Measurements from ENCODE around the gene HAO1.
"Not testable (repeated sequence)": the region's sequence is repeated elsewhere in the genome, so short reads cannot be mapped to it uniquely, and the experiment has no call there.

HAO1 gene

GRCh38 chr20:7940341-7940740, at the start of gene HAO1:
Gene HAO1, minus strand, starts transcription at chr20:7940458. Its CDS starts 36 bp downstream, at chr20:7940422.
- DNase-seq: no peak

DNA sequence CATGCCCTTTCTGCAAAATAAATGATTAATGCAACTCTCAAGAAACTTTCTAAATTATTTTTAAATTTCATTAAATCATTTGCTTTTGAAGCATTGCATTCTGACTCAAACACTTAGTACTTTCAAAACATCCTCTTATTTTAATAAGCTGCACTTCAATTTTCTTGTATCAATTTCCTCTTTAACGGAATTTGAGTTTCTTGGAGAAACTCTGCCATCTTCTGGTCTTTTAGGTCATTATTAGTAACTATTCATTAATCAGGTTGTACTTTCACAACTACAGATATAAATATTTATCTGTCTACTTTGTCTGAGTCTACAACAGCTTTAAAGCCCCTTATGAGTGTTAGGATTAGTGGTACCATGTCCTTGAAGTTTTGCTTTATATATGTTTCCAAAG, 49.1 kb upstream of the HAO1 start:
- DNase-seq: no peak

GRCh38 chr20:7985916-7986315, 45.7 kb upstream of the HAO1 start:
- no peak for DNase-seq

GRCh38 chr20:7984192-7984591, 43.9 kb upstream of the HAO1 start:
- DNase-seq: no peak

DNA sequence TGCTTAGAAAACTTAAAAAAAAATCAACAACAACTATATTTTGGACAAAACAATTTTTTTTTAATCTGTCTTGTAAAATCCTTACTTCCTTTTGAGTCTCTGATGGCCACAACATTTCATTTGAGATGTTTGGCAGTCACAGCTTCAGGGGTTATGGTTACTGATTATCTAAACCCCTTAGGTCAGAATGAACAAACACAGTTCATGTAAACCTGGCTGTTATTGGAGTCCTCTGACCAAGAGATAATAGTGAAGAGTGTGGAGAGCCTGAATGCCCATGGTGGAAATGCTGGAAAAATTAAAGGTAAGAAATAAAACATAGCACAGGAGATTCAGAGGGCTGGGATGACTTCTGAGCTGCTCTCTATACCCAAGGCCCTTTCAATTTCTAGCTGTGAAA, 41.1 kb upstream of the HAO1 start:
- DNase-seq: no peak

DNA sequence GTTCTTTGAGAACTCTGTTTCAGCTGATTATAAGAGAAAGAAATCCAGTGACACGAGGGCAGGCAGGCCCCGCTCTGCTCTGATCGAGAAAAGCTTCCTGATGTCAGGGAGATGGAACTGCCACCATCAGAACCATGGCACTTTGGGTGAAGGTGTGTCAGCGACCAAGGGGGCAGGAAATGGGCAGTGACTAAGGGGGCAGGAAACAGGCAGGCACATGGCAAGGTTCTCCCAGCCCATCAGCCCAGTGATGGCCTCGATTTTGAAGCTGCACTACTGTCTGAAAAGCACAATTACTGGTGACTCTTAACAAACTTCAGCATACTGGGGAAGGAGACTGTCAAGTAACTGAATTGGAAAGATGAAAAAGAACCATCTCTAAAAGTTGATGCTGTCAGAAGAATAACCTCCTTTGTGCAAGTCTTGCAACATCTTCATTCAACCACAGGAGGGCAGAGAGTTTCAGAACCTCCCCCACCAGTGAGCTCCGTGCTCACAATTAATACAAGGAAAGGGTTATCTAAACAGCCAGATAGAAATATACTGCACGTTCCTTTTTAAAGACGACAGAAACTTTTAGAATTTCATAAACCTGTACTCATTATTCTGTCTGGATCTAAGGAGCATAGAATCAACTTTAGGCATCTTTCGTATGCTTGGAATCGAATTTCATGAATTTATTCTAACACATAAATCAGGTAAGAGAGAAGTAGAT, 40.2 kb upstream of the HAO1 start:
- peak in 1 of 3 experiments; percentile 55 for DNase-seq

- no peak for DNase-seq
Observed at GRCh38 chr20:7977709-7978108, 37.5 kb upstream of the HAO1 start.

GRCh38 chr20:7975851-7976414, 35.7 kb upstream of the HAO1 start:
- no peak for DNase-seq

DNA sequence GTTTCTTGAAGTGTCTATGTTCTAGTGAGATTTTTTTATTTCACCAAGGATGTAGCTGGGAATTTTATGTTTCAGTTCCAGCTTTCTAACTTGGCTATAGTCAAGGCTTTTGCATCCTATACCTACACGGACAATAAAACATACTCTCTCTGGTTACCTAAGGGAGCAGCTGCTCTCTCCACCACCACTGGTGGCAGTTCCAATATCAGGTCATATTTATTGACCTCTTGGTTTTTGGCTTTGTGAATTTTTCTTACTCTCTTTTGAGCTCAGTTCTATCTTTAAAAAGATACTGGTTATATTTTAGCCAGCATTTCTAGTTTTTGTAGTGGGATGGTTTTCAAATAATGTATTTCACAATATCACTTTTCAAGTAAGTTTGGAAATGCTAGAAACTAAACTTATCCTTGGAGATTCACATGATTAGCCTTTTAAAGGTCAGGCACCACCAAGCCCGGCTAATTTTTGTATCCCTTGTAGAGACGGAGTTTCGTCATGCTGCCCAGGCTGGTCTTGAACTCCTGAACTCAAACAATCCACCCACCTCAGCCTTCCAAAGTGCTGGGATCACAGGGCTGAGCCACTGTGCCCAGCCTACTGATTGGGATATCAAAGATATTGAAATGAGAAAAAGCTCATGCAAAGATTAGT, 34.7 kb upstream of the HAO1 start:
- no peak for DNase-seq

- no peak for DNase-seq
Observed at GRCh38 chr20:7971536-7972280, 31.4 kb upstream of the HAO1 start.

DNA sequence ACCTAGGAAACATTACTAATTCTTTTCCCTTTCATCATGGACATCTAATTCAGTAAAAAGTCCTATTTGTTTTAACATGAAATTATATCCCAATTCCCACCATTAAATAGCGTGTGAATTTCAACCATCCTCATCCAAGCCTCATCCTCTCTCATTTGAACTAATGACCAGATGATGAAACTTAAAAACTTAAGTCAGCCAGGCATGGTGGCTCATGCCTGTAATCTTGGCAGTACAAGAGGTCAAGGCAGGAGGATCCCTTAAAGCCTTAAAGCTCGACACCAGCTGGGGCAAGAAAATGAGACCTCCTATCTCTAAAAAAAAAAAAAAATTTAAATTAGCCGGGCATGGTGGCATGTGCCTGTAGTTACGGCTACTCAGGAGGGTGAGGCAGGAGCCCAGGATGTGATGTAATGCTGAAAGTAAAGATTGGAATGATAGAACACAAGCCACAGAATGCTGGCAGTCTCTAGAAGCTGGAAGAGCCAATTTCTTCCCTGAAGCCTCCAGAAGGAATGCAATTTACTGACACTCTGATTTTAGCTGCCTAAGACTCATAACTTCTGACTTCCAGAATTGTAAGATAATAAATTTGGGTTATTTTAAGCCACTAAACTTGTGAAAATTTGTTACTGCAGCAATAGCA, 27.1 kb upstream of the HAO1 start:
- DNase-seq: no peak

DNA sequence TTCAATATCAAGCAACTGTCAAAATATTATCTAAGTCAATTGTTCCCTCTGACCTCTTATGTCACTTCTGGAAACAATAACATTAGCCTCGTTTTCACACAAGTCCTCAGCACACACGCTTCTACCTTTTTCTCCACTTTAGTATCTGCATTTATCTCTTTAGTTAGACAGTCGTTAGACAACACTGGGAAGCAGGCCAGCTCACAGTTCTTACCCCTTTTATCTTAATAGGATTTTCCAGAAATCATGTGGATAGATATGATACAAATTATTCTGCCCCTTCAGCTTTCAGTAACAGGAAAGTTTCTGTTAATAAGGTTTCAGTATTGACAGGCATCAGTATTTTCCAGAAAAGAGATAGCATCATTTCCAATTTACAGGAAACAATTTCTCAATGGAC, 25.9 kb upstream of the HAO1 start:
- DNase-seq: peak in 1 of 3 experiments; percentile 14

GRCh38 chr20:7959484-7959883, 19.2 kb upstream of the HAO1 start:
- peak in 1 of 3 experiments; percentile 25 for DNase-seq

DNA sequence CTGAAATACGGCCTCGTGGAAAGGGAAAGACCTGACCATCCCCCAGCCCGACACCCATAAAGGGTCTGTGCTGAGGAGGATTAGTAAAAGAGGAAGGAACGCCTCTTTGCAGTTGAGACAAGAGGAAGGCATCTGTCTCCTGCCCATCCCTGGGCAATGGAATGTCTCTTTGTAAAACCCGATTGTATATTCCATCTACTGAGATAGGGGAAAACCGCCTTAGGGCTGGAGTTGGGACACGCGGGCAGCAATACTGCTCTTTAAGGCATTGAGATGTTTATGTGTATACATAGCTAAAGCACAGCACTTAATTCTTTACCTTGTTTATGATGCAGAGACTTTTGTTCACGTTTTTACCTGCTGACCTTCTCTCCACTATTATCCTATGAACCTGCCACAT, 16.3 kb upstream of the HAO1 start:
- DNase-seq: not testable (repeated sequence)

DNA sequence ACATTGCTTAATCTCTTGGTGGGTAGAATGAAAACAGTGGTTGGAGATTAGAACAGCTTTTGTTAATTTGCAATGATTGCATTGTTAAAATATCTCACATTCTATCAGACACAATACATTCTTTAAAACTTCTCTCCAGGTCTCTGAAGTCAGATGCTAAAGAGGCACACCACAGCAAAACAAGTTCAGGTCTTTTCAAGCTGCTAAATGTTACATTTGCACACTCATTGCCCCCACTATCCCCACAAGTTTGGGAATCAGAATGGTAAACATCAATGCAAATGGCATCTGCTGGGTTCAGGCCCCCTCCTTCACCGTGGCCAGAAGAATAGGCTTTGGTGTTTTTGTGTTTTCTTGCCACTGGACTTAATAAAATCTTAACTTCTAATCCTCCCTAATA, 10.1 kb upstream of the HAO1 start:
- no peak for DNase-seq

GRCh38 chr20:7943891-7944290, 3.6 kb upstream of the HAO1 start:
- DNase-seq: no peak

DNA sequence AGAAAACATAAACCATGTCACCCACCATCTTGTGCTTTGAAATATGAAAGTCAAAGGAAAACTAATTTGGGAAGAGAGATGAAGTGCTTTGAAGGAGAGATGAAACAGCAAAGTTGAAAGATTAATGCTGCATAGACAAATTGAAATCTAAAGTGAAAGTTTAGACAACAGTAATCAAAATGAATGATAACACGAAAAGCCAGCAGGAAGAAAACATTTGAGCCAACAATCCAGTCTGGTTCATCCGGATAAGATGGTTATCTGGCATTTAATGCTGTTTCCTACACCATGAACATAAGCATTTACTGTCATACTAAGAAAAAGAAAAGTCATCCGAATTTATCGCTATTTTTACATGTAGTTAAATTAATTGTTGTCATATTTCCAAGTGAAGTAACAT, 595 bp downstream of the HAO1 start:
- DNase-seq: no peak

DNA sequence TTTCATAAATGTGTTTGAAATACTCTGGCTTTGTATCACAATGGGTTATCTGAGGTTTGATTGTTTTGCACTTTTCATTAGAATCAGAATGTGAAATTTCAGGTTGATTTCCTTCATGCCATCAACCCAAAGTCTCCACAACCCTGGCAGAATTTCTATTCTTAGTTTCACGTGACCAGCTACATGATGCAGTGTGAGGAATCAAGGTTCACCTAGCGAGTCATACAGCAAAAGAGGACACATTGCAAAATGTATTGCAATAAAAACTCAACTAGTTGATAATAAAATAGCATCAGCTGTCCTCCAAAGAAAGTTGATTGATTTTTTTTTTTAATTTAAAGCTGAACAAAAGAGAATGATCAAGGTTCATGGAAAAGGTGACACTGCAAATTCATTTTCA, 2.2 kb downstream of the HAO1 start:
- no peak for DNase-seq

GRCh38 chr20:7937328-7937727, 2.9 kb downstream of the HAO1 start:
- DNase-seq: no peak

- DNase-seq: no peak
Observed at GRCh38 chr20:7935027-7935551, 5.2 kb downstream of the HAO1 start.

- DNase-seq: no peak
Observed at GRCh38 chr20:7933346-7933745, 6.9 kb downstream of the HAO1 start.

- DNase-seq: no peak
Observed at GRCh38 chr20:7930343-7930742, 9.9 kb downstream of the HAO1 start.

DNA sequence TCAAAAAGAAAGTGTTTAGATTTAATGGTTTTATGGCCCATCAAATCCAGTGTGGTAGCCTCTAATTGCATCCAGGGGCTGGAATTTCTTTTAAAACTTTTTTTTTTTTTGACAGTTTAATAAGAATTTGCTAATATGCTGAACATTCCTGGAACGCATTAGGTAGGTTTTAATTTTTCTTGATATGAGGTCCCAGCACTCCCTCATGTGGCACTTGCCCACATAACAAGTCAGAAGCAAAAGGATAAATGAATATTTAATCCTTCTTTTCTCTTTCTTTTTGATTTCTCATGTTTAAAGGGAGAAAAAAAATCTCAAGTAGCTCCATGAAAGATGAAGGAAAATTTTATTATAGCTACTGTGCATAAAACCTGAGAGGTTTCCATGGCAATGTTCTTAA, 13.5 kb downstream of the HAO1 start:
- DNase-seq: peak in 2 of 3 experiments; percentile 19 to 61
